HUDEP-2 (cell line): ENCODE results near the gene PRSS56.
A peak's percentile ranks its signal among the peaks of the same experiment; 100 is the strongest.

Experiments used
- DNase-seq, 76 experiments: peaks; one replicate each; lab custom pipeline; 2025; ENCODE audit not compliant: unreplicated experiment in 76 of 76; lab: John Stamatoyannopoulos, UW

Gene PRSS56

DNA sequence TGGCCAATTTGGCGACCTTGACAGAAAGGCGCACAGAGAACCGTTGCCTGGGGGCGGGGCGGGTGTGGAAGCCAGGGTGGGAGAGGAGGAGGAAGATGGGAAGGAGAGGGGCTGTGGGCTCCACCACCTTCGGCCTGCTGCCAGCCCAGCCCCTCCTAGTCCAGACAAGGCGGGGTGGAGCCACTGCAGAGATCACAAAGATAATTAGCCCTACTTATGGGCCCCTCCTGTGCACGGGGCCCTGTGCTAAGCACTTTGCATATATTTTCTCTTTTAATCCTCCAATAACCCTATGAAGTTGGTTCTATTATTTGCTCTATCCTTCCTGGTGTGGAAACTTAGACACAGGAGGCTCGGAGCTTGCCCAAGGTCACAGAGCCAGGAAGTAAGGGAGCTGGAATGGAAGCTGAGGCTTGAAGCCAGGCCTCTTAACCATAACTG lies 18.8 kb upstream of the PRSS56 start:
- no peak for DNase-seq

DNA sequence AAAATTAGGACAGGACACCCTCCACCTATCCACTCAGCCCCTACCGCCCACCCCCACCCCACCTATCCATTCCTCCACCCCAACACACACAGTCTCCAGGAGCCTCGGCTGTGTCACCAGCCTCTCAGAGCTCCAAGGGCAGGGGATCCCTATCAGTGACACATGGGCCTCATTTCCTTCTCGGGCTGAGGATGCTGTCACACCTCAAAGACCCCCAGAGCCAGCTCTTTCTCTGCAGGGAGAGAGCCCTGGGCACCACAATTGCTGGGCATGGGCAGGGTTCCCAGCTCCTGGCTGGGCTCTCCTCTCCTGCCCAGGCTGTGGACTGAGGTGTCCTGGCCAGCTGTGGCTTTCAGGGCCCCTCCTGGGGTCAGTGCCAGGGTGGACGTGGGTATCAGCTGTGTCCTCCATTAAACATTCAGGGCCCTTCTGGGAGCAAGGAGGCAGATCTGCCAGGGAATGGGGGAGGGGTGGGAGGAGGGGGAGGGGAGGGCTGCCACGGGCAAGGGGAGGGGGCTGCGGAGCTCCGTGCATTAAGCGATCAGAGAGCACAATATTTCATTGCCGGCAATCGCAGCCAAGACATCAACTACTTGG lies 18.3 kb upstream of the PRSS56 start:
- no peak for DNase-seq

DNA sequence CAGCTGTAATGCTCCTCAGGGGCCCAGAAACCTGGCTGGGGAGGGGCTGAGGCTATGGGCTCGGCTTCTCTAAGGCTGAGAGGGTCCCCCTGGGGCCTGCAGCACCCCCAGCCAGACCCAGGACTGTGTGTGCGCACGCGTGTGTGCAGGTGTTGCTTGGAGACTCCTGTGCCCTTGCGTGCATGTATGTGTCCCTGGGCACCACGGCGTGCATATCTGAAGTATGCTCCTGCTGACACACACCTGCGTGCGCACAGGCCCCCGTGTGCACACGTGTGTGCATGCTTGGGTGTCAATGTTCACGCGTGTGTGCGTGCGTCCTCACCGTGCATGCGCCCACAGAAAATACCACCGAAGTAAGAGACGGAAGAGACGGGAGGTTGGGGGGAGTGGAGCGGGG lies 17.7 kb upstream of the PRSS56 start:
- DNase-seq = no peak

DNA sequence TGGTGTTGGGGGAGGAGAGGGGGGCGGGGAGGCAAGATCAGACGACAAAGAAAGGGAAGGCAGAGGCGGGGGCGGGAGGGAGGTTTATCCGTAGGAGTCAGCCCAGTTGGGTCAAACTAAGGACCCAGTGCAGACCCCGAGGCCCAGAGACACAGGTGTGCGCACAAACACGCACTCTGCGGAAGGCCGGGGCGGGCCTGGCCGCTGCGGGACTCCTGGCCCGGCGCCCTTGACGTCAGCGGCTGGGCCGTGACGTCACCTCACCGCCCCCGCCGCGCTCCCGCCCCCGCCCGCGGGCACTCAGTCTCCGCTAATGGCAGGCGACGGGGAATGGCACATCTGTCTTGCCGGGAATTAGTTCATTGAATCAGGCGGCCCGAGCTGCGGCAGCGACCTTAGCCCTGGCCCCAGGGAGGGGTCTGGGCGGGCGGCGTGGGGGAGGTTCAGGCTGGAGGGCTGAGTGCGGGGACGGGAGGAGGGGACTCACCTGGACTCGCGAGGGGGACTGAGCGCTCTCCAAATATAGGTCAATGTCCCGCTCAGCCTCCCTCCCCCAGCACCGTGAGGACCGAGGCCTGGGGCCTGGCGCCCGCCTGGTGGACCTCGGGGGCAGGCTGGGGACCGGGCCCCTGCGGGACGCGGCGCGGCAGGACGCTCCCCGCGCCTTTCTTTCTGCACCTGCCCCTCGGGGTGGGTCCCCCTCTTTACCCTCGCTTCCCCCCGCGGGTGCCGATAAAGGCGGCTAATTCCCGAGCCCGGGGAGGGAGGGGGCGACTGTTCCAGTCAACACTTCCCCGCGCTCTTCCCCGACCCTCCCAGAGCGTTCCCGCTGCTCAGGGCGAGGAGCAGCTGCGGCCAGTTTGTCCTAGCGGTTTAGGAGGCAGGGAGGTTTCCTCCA lies 17.0 kb upstream of the PRSS56 start:
- peak in 1 of 76 experiments; percentile 20 for DNase-seq

DNA sequence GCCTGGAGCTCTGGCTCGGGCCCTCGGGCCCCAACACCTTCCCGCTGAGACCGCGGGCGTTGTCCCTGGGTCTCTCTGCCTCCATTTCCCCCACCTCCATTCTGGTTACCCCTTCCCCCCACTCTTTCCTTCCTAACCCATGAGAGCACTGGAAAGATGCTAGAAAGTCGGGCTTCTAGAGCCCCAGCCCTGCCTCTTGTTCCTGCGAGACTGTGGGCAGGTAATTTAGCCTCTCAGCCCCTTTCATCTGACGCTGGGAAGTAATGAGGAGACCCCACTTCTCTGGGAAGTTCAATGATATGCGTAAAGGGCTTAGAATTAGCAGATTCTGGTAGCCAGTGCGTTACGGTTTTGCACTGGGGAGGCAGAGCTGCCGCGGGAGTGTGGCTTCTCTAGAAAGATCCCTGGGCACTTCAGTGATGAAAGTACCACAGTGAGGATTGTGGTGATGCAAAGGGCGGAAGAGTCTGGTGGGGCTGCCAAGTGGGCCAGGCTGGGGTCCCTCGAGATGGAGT lies 16.3 kb upstream of the PRSS56 start:
- DNase-seq = no peak

DNA sequence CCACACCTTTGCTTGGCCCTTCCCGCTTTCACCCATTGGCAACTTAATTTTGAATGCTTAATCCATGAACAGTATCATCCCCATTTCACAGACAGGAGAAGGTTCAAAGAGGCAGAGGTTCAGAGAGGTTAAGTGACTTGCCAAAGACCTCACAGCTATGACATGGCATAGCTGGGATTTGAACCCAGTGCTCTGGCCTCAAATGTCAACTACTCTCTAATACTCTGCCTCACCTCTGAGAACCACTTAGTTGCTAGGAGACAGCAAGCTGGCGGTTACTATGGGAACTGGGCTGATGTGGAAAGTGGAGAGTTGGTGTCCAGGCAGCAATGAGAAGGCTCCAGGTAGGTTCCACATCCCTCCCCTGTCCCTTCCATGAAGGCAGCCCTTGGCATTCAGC lies 15.8 kb upstream of the PRSS56 start:
- DNase-seq = no peak

DNA sequence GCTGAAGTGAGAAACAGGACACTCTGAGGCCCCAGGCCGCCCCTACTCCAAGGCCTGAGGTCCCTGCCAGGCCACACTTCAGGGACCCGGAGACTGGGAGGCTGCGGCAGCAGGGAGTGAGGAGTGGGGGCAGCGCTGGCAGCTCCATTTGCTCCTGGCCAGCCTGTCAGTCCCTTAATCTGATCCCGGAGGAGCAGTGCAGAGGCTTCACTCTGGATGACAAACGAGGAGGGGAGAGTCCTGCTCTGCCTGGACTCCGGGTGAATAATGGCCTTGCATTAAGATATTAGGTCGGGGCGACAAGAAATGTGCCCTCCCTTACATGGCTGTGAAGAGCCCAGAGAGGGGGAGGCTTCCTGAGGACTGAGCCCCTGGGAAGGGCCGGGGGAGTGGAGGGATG lies 14.3 kb upstream of the PRSS56 start:
- DNase-seq = no peak

DNA sequence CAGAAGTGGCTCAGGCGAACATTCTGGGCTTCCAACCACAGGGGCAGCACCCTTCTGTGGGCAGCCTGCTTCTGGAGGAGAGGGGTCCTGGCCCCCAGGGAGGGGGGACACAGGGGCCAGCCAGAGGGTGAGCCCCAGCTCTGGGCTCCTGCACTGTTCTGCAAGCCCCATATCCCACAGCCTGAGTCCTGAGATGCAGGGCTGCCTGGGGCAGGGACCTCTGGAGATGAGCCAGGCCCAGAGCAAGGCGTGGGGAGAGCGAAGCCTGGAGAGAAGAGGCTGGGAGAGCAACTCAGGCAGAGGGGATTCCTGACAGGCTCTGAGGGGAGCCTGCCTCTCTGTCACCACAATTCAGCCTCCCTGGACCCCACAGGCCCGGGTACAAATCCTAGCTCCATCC lies 13.5 kb upstream of the PRSS56 start:
- no peak for DNase-seq

DNA sequence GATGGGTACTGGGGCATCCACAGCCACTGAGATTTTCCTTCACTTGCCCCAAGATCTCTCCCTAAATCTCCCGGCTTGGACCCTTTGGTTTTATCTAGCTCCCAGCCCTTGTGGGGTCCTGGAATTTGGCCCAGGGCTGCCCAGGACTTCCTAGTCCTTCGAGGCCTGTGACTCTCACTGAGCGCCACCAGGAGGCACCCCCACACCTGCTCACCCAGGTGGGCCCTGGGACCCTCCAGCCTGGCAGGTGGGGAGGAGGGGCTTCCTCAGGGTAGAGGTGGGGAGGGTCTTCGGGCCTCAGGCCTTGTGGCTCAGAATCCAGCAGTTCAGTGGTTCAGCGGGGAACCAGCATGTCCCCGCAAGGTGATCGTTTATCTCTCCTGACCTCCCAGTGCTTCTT lies 11.9 kb upstream of the PRSS56 start:
- DNase-seq = no peak

DNA sequence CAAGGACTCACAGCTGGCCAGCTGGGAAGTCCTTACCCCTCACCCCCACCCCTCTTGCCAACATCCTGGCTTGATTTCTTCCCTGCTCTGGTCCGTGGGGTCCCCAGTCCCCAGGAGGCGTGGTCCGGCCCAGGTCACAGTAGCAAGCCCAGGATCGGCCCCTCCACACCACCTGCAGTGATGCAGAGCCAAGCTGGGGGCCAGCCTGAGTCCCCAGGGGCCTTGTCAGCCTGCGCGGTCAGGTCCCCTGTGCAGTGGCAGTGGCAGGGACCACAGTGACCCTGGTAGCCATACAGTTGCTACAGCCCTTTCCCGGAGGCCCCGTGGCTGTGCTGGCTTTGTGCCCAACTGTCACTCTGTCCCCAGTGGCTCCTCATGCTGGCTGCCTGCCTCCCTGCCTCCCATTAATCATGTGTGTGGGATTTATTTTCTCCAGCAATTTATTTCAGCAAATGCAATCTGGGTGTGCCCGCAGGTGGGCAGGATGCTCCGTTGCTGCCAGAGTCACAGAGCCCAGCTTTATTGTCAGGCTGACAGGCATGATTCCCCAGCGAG lies 8.8 kb upstream of the PRSS56 start:
- DNase-seq = peak in 1 of 76 experiments; percentile 6

DNA sequence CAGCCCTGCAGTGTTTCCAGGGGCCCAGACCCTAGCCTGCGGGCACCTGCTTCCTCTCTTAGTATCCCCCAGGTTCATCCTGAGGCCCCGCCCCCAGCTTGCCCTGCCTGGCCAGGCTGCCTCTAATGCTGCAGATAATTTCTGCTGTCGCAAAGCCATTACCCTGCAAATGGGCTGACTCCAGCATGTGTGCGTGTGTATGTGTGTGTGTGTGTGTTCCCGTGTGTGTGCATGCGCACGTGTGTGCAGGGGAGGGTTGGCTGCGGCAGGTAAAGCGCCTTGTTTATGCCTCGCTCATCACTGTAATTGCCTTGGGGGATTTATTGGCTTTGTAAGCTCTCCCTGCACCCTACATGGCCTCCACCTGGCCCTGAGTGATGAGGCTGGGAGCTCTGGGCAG lies 7.6 kb upstream of the PRSS56 start:
- DNase-seq = no peak

DNA sequence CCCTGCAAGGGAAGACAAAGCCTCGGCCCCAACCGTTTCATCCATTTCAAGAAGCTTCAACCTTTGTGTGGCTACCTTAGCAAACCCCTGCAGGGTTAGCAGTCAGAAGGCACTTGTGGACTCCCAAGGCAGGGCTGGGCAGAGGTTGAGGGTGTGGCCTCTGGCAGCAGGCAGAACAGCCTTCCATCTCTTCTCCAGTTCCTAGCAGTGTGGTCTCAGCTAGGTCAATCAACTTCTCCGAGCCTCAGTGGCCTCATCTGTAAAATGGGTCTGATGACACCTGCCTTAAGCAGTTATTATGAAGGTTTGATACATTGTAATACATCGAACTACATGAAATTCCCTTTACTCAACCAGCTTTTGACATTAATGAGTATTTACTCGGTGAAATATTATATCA lies 6.8 kb upstream of the PRSS56 start:
- DNase-seq = no peak

DNA sequence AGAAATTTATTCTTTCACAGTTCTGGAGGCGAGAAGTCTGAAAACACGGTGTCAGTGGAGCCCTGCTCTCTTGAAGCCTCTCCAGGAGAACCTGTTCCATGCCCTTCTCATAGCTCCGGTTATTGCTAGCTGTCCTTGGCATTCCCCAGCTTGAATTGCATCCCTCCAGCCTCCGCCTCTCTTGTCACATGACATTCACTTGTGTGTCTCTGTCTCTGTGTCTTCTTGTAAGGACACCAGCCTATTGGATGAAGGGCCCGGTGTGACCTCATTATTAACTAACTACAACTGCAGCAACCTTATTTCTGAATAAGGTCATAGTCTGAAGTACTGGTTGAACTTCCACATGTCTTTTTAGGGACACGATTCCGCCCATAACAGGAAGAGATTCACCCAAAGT lies 4.5 kb upstream of the PRSS56 start:
- no peak for DNase-seq

DNA sequence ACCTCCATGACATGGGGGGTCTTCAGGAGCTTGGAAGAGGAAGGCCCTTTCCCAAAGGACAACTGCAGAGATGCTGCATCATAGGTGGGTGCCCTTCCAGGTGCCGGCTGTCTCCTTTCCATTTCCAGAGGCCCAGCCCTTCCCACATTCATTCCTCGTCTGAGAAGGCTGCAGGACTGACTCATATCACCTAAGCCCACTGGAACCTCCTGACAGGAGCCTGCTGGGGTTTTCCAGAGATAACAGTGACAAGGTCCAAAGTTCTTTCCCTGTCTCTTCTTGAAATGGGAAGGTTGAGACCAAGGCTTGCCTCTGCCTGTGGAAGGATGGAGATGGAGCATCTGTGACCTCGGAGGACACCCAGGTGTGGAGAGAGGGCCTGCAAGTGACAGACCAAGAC lies 3.6 kb upstream of the PRSS56 start:
- no peak for DNase-seq

DNA sequence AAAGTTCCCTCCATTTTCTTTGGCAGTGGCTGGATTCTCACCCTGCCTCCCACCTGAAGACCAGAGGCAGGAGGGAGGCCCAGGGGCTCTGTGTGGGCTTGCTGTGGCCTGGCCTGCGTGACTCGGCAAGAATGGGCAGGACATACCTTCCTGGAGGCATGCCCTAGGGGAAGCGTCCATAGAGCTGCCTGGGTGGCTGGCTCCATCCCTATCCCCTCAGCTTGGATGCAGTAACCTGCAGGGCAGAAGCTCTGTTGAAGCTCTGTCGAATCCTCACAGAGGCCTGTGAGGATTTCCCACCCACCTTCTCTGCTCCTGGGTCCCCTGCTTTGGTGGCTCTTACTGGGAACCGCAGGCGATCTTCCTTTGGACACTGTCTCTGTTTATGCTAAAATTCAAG lies 1.3 kb upstream of the PRSS56 start:
- DNase-seq = no peak

DNA sequence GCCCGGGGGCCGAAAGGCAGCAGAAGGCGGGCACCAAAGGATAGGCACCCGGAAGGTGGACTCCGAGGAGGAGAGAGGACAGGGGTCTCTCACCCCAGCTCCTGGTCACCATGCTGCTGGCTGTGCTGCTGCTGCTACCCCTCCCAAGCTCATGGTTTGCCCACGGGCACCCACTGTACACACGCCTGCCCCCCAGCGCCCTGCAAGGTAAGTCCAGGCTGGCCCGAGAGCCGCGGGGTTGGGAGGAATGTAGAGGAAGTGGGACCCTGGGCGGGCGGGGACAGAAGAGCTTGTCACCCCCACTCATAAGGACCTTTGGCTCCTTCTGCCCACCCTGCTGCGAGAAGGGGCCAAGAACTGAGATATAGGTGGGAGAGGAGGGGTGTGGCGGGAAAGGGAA lies 301 bp downstream of the PRSS56 start:
- no peak for DNase-seq

DNA sequence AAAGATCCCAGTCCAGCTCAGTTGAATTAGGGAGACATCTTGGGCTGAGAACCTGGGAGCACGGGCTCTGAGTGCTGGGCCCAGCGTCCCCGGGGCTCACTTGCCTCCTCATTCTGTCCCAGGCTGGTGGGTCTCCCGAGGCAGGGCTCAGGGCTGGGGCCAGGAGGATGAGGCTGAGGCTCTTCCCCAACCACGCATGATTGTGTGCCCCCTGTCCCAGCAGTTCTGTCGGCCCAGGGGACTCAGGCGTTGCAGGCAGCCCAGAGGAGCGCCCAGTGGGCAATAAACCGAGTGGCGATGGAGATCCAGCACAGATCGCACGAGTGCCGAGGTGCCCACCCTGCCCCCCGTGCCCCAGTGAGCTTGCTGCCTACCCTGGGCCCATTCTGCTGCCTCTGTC lies 910 bp downstream of the PRSS56 start:
- DNase-seq = no peak

DNA sequence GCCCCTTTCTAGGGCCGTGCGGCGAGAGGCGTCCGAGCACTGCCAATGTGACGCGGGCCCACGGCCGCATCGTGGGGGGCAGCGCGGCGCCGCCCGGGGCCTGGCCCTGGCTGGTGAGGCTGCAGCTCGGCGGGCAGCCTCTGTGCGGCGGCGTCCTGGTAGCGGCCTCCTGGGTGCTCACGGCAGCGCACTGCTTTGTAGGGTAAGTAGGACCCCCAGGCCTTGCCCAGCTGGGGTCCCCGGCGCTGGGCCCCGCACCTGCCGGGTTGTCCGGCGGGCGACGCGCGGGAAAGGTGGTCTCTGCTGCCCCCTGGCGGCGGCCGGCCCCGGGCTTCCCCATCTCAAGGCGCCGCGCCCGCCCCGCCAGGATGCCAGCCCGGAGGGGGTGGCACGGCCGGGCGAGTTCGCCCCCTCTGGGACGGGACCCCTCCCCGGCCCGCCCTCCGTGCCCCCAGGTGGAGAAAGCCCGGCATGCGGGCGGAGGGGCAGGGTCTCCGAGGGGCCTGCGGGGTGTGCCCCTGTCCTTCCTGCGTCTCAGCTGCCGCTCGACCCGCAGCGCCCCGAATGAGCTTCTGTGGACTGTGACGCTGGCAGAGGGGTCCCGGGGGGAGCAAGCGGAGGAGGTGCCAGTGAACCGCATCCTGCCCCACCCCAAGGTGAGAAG lies 1.9 kb downstream of the PRSS56 start:
- peak in 31 of 76 experiments; percentile 4 to 54 (median 29) for DNase-seq

DNA sequence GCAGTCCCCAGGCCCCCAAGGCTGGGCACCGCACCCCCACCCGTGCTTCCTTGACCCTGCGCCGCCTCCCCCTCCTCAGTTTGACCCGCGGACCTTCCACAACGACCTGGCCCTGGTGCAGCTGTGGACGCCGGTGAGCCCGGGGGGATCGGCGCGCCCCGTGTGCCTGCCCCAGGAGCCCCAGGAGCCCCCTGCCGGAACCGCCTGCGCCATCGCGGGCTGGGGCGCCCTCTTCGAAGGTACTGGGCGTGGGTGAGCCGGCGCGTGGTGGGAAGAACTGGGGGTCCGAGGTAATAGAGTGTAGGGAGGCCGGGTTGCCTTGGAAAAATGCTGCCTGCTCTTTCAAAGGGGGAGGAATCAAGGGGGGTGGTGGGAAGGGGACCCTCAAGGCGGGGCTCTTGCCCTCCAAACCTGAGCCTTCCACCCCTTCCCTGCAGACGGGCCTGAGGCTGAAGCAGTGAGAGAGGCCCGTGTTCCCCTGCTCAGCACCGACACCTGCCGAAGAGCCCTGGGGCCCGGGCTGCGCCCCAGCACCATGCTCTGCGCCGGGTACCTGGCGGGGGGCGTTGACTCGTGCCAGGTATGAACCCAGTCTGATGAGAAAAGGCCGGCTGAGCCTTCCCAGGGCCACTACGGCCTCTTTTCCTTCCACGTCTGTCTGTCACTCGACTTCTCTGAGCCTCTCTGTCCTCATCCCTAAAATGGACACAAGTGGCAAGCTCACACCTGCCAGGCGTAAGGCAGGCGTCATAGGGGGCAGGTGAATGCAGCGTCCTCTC lies 2.6 kb downstream of the PRSS56 start:
- DNase-seq = no peak

DNA sequence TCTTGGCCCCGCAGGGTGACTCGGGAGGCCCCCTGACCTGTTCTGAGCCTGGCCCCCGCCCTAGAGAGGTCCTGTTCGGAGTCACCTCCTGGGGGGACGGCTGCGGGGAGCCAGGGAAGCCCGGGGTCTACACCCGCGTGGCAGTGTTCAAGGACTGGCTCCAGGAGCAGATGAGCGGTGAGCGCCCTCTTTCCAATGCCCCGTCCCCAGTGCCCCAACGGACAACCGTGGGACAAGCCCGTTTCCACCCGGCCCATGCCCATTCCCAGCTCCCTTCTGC lies 3.2 kb downstream of the PRSS56 start:
- no peak for DNase-seq
